Measurements from ENCODE around the gene ERVFRD-1.

ERVFRD-1 gene

GRCh38 chr6:11129908-11130565, 18.5 kb upstream of the ERVFRD-1 start:
- Histone ChIP-seq H3K9me3 (replicated peaks; ENCODE audit: insufficient read depth, low read length) (no peaks in the 10 kb centered on the region), H3F3A (ENCODE audit: insufficient read depth, low read length) (no peaks in the 10 kb centered on the region), H3K27ac (ENCODE audit: low read length) (no peak overlapping the region), H3K9me2 (replicated peaks; ENCODE audit: insufficient read depth, low read length) (no peaks in the 10 kb centered on the region), H4K20me1 (ENCODE audit: insufficient read depth, low read length) (peaks cover 5% of the 10 kb centered on the region; the same call in 1 of the 2 replicates), H2AFZ (ENCODE audit: low read length) (no peak overlapping the region), H3K27me3 (replicated peaks; ENCODE audit: insufficient read depth, low read length) (no peaks in the 10 kb centered on the region), H3K9ac (ENCODE audit: low read length) (no peak overlapping the region), H3K4me3 (ENCODE audit: low read length) (no peak overlapping the region), H3K79me2 (ENCODE audit: low read length) (peaks cover 67% of the 10 kb centered on the region), H3K4me1 (ENCODE audit: low read length) (peaks cover 12% of the 10 kb centered on the region), H3K4me2 (ENCODE audit: low read depth, low read length) (no peak overlapping the region), H3K36me3 (replicated peaks; ENCODE audit: insufficient read depth, low read length) (0 out of 2 replicates have a peak, but pooled peaks cover 3% of the 10 kb centered on the region)
- TF ChIP-seq, protein P1, sequence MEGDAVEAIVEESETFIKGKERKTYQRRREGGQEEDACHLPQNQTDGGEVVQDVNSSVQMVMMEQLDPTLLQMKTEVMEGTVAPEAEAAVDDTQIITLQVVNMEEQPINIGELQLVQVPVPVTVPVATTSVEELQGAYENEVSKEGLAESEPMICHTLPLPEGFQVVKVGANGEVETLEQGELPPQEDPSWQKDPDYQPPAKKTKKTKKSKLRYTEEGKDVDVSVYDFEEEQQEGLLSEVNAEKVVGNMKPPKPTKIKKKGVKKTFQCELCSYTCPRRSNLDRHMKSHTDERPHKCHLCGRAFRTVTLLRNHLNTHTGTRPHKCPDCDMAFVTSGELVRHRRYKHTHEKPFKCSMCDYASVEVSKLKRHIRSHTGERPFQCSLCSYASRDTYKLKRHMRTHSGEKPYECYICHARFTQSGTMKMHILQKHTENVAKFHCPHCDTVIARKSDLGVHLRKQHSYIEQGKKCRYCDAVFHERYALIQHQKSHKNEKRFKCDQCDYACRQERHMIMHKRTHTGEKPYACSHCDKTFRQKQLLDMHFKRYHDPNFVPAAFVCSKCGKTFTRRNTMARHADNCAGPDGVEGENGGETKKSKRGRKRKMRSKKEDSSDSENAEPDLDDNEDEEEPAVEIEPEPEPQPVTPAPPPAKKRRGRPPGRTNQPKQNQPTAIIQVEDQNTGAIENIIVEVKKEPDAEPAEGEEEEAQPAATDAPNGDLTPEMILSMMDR (IDR thresholded peaks at IDR 0.05; ENCODE audit: low read length): no peak
- TF ChIP-seq EZH2 (optimal IDR thresholded peaks at IDR 0.05; ENCODE audit: low read depth, low read length) (no peak), EZH2phosphoT487 (IDR thresholded peaks at IDR 0.05; ENCODE audit: low read length) (no peak)
- no peak for DNase-seq

DNA sequence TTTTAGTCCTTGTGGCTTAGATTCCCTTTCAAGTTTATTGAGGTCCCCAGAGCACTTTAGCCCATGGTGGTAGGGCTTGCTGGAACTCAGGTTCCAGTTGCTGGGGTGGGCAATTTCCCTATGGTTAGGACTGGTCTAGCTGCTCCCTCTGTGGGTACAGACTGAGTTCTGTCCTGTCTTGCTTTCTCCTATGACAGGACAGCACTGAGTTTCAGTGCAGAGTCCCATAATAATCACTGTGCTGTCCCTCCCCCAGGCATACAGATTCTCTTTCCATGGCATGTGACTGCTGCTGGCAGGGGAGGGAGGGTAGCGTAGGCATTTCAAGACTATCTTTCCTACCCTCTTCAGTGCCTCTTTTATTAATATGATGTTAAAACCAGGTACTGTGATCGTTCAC, 17.1 kb upstream of the ERVFRD-1 start:
- no peak for DNase-seq

GRCh38 chr6:11126876-11127275, 15.4 kb upstream of the ERVFRD-1 start:
- Histone ChIP-seq H3K4me3 (ENCODE audit: low read length) (no peak overlapping the region), H3K27ac (ENCODE audit: low read length) (no peak overlapping the region), H3F3A (ENCODE audit: insufficient read depth, low read length) (no peaks in the 10 kb centered on the region), H3K27me3 (replicated peaks; ENCODE audit: insufficient read depth, low read length) (no peaks in the 10 kb centered on the region), H3K9me2 (replicated peaks; ENCODE audit: insufficient read depth, low read length) (no peaks in the 10 kb centered on the region), H3K9me3 (replicated peaks; ENCODE audit: insufficient read depth, low read length) (no peaks in the 10 kb centered on the region), H3K4me1 (ENCODE audit: low read length) (peaks cover 12% of the 10 kb centered on the region), H3K36me3 (replicated peaks; ENCODE audit: insufficient read depth, low read length) (no peaks in the 10 kb centered on the region), H4K20me1 (ENCODE audit: insufficient read depth, low read length) (peaks cover 11% of the 10 kb centered on the region), H3K9ac (ENCODE audit: low read length) (no peak overlapping the region), H2AFZ (ENCODE audit: low read length) (no peak overlapping the region), H3K79me2 (ENCODE audit: low read length) (peaks cover 86% of the 10 kb centered on the region), H3K4me2 (ENCODE audit: low read depth, low read length) (no peak overlapping the region)
- no peak for DNase-seq
- TF ChIP-seq EZH2 (optimal IDR thresholded peaks at IDR 0.05; ENCODE audit: low read depth, low read length) (no peak), EZH2phosphoT487 (IDR thresholded peaks at IDR 0.05; ENCODE audit: low read length) (no peak)
- TF ChIP-seq, protein P1 (IDR thresholded peaks at IDR 0.05; ENCODE audit: low read length): no peak

More for the DNA sequence above, 17.1 kb upstream of the ERVFRD-1 start:
- no peaks in the 10 kb centered on the region for H3K9me3 ChIP-seq (replicated peaks; ENCODE audit: insufficient read depth, low read length)
- no peaks in the 10 kb centered on the region for H3K9me2 ChIP-seq (replicated peaks; ENCODE audit: insufficient read depth, low read length)
- TF ChIP-seq EZH2 (optimal IDR thresholded peaks at IDR 0.05; ENCODE audit: low read depth, low read length) (no peak), EZH2phosphoT487 (IDR thresholded peaks at IDR 0.05; ENCODE audit: low read length) (no peak)
- TF ChIP-seq, protein P1 (IDR thresholded peaks at IDR 0.05; ENCODE audit: low read length): no peak
- H3K4me2 ChIP-seq (ENCODE audit: low read depth, low read length): no peak overlapping the region
- no peak overlapping the region for H3K4me3 ChIP-seq (ENCODE audit: low read length)
- no peak overlapping the region for H2AFZ ChIP-seq (ENCODE audit: low read length)
- H3K9ac ChIP-seq (ENCODE audit: low read length): no peak overlapping the region
- H3K79me2 ChIP-seq (ENCODE audit: low read length): peaks cover 79% of the 10 kb centered on the region
- no peaks in the 10 kb centered on the region for H3K27me3 ChIP-seq (replicated peaks; ENCODE audit: insufficient read depth, low read length)
- H3K27ac ChIP-seq (ENCODE audit: low read length): no peak overlapping the region
- H4K20me1 ChIP-seq (ENCODE audit: insufficient read depth, low read length): peaks cover 8% of the 10 kb centered on the region; the same call in 1 of the 2 replicates
- H3K36me3 ChIP-seq (replicated peaks; ENCODE audit: insufficient read depth, low read length): no peaks in the 10 kb centered on the region
- H3F3A ChIP-seq (ENCODE audit: insufficient read depth, low read length): no peaks in the 10 kb centered on the region
- H3K4me1 ChIP-seq (ENCODE audit: low read length): peaks cover 12% of the 10 kb centered on the region

All from MM.1S (cell line).